Duodenal mucosa (tissue), 2 donors: ENCODE data around the gene HCRTR2.
"Not testable (repeated sequence)": the region's sequence is repeated elsewhere in the genome, so short reads cannot be mapped to it uniquely, and the experiment has no call there.

Source experiments
- H3K27ac ChIP-seq: one replicate; pipeline ENCODE4 v1.7.0; 2013; ENCODE audit warnings: low read depth, low read length
- H3K27me3 ChIP-seq, 2 donors: one replicate each; pipeline ENCODE4 v1.7.0; 2013; ENCODE audit warnings: low read length in 2 of 2, control low read depth in 1 of 2; ENCODE audit not compliant: insufficient read depth in 2 of 2, control insufficient read depth in 1 of 2
- H3K36me3 ChIP-seq, 2 donors: one replicate each; pipeline ENCODE4 v1.7.0; 2013; ENCODE audit warnings: low read length in 2 of 2, control low read depth in 1 of 2; ENCODE audit not compliant: insufficient read depth in 2 of 2, control insufficient read depth in 1 of 2
- H3K4me1 ChIP-seq, 2 donors: one replicate each; pipeline ENCODE4 v1.7.0; 2013; ENCODE audit warnings: low read length in 2 of 2, control low read depth in 1 of 2; ENCODE audit not compliant: insufficient read depth in 2 of 2, control insufficient read depth in 1 of 2
- H3K4me3 ChIP-seq, 2 donors: one replicate each; pipeline ENCODE4 v1.7.0; 2013; ENCODE audit warnings: low read length in 2 of 2, low read depth in 1 of 2
- H3K9ac ChIP-seq, 2 donors: one replicate each; pipeline ENCODE4 v1.7.0; 2013; ENCODE audit warnings: low read length in 2 of 2, low read depth in 1 of 2
- H3K9me3 ChIP-seq, 2 donors: one replicate each; pipeline ENCODE4 v1.7.0; 2013; ENCODE audit warnings: low read length in 2 of 2, control low read depth in 1 of 2; ENCODE audit not compliant: control insufficient read depth in 1 of 2

HCRTR2 gene

GRCh38 chr6:55276745-55277530, 102.6 kb downstream of the HCRTR2 start:
- no peaks in the 10 kb centered on the region for H3K27me3 ChIP-seq
- H3K27ac ChIP-seq, result no peak overlapping the region
- no peak overlapping the region for H3K4me3 ChIP-seq
- no peaks in the 10 kb centered on the region for H3K4me1 ChIP-seq
- H3K36me3 ChIP-seq, result no peaks in the 10 kb centered on the region
- no peaks in the 10 kb centered on the region for H3K9me3 ChIP-seq
- H3K9ac ChIP-seq, result no peak overlapping the region

GRCh38 chr6:55277646-55278045, 103.3 kb downstream of the HCRTR2 start:
- H3K9ac ChIP-seq, result no peak overlapping the region
- no peak overlapping the region for H3K27ac ChIP-seq
- no peaks in the 10 kb centered on the region for H3K9me3 ChIP-seq
- H3K27me3 ChIP-seq, result no peaks in the 10 kb centered on the region
- H3K4me1 ChIP-seq, result no peaks in the 10 kb centered on the region
- H3K4me3 ChIP-seq, result no peak overlapping the region
- H3K36me3 ChIP-seq, result no peaks in the 10 kb centered on the region

GRCh38 chr6:55281215-55281614, 106.9 kb downstream of the HCRTR2 start:
- Histone ChIP-seq H3K9ac (no peak overlapping the region), H3K4me3 (no peak overlapping the region), H3K27me3 (no peaks in the 10 kb centered on the region), H3K4me1 (no peaks in the 10 kb centered on the region), H3K27ac (no peak overlapping the region), H3K36me3 (no peaks in the 10 kb centered on the region), H3K9me3 (no peaks in the 10 kb centered on the region)

- Histone ChIP-seq H3K27ac (no peak overlapping the region), H3K4me3 (no peak overlapping the region), H3K9ac (no peak overlapping the region), H3K36me3 (no peaks in the 10 kb centered on the region), H3K9me3 (no peaks in the 10 kb centered on the region), H3K27me3 (no peaks in the 10 kb centered on the region), H3K4me1 (no peaks in the 10 kb centered on the region)
These were observed 107.8 kb downstream of the HCRTR2 start for GRCh38 chr6:55282115-55282514.

GRCh38 chr6:55286824-55287223, 112.5 kb downstream of the HCRTR2 start:
- H3K9ac ChIP-seq, result no peak overlapping the region
- H3K4me1 ChIP-seq, result no peaks in the 10 kb centered on the region

GRCh38 chr6:55290736-55291135, 116.4 kb downstream of the HCRTR2 start:
- no peaks in the 10 kb centered on the region for H3K4me1 ChIP-seq
- no peak overlapping the region for H3K27ac ChIP-seq
- H3K27me3 ChIP-seq, result no peaks in the 10 kb centered on the region

More at GRCh38 chr6:55286824-55287223, 112.5 kb downstream of the HCRTR2 start:
- Histone ChIP-seq H3K36me3 (no peaks in the 10 kb centered on the region), H3K27me3 (no peaks in the 10 kb centered on the region), H3K9me3 (no peaks in the 10 kb centered on the region), H3K27ac (no peak overlapping the region), H3K4me3 (no peak overlapping the region)

GRCh38 chr6:55293116-55293515, 118.8 kb downstream of the HCRTR2 start:
- H3K36me3 ChIP-seq, result no peaks in the 10 kb centered on the region
- no peaks in the 10 kb centered on the region for H3K4me1 ChIP-seq
- H3K9ac ChIP-seq, result no peak overlapping the region
- H3K9me3 ChIP-seq, result no peaks in the 10 kb centered on the region
- no peak overlapping the region for H3K27ac ChIP-seq
- H3K27me3 ChIP-seq, result no peaks in the 10 kb centered on the region
- H3K4me3 ChIP-seq, result no peak overlapping the region

More at GRCh38 chr6:55290736-55291135, 116.4 kb downstream of the HCRTR2 start:
- Histone ChIP-seq H3K4me3 (no peak overlapping the region), H3K9ac (no peak overlapping the region), H3K36me3 (no peaks in the 10 kb centered on the region), H3K9me3 (no peaks in the 10 kb centered on the region)

GRCh38 chr6:55297214-55297613, 122.9 kb downstream of the HCRTR2 start:
- not testable (repeated sequence) for H3K9me3 ChIP-seq, H3K9ac ChIP-seq, H3K4me1 ChIP-seq, H3K27ac ChIP-seq, H3K27me3 ChIP-seq, H3K4me3 ChIP-seq, H3K36me3 ChIP-seq

- Histone ChIP-seq H3K27ac (no peak overlapping the region), H3K27me3 (no peaks in the 10 kb centered on the region), H3K36me3 (no peaks in the 10 kb centered on the region), H3K9me3 (no peaks in the 10 kb centered on the region), H3K4me3 (no peak overlapping the region), H3K9ac (no peak overlapping the region), H3K4me1 (no peaks in the 10 kb centered on the region)
These were observed 125.1 kb downstream of the HCRTR2 start for GRCh38 chr6:55299286-55299985.

- Histone ChIP-seq H3K27ac (no peak overlapping the region), H3K27me3 (no peaks in the 10 kb centered on the region), H3K4me1 (no peaks in the 10 kb centered on the region), H3K9ac (no peak overlapping the region), H3K36me3 (no peaks in the 10 kb centered on the region), H3K9me3 (no peaks in the 10 kb centered on the region), H3K4me3 (no peak overlapping the region)
These were observed 130.4 kb downstream of the HCRTR2 start for GRCh38 chr6:55304747-55305146.
